Stimulated activated CD4-positive, alpha-beta T cell treated with anti-CD3 and anti-CD28 coated beads, Interleukin-12 subunit alpha, Interleukin-12 subunit beta, amount 100 ng/mL, for 48 hours (primary cell): ENCODE measurements around the gene DPRX.

Experiments
- DNase-seq, 3 donors: peaks; one replicate each; pipeline ENCODE4 v3.0.0-alpha.2; 2020; ENCODE audit warnings: low read depth in 2 of 3, low spot score in 1 of 3

Gene DPRX, protein sequence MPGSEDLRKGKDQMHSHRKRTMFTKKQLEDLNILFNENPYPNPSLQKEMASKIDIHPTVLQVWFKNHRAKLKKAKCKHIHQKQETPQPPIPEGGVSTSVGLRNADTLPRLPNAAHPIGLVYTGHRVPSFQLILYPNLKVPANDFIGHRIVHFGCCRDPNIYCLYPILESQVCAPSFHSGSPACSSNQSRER

DNA sequence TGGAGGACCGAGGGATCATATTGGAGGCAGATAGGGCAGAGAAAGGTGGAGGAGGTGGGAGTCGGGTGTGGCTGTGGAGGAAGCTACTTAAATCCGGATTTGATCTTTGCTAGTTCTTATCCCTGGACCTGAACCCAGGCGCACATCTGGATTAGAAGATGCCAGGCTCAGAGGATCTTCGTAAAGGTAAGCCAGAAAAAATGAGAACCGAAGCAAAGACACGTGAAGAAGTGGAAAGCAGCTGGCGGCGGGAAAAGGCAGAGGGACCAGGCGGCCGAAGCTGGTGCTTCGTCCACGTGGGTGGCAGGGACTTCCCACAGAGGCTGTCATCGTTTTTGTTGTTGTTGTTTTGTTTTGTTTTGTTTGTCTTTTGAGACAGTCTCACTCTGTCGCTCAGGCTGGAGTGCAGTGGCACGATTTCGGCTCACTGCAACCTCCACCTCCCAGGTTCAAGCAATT is at the start of gene DPRX:
TSS of gene DPRX (plus strand) at position 51 of the 459 bp plus-strand sequence. CDS start at position 159, 108 bp downstream.
- DNase-seq: no peak

DNA sequence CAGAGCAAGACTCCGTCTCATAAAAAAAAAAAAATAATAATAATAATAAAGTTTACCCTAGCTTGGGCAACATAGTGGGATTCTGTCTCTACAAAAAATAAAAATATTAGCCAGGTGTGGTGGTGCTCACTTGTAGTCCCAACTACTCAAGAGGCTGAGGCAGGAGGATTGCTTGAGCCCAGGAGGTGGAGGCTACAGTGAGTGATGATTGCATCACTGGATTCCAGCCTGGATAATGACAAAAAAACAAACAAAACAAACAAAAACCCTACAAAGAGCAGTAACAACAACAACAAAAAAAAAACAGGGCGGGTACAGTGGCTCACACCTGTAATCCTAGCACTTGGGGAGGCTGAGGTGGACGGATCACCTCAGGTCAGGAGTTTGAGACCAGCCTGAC is 48.6 kb upstream of the DPRX start:
- DNase-seq: no peak

DNA sequence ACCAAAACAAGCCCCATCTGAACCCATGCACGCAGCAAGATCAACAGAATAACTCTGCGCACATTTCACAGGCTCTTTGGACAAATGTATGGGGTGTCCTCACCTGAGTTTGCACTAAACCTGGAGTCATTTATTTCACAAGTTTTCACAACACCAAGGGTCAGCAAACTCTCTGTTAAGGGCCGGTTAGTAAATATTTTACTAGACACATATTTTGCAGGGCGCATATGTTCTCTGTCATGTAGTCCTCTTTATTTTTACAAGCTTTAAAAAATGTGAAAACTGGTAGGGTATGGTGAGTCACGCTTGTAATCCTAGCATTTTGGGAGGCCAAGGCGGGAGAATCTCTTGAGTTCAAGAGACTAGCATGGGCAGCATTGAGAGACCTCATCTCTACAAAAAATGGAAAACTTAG is 45.5 kb upstream of the DPRX start:
- no peak for DNase-seq

DNA sequence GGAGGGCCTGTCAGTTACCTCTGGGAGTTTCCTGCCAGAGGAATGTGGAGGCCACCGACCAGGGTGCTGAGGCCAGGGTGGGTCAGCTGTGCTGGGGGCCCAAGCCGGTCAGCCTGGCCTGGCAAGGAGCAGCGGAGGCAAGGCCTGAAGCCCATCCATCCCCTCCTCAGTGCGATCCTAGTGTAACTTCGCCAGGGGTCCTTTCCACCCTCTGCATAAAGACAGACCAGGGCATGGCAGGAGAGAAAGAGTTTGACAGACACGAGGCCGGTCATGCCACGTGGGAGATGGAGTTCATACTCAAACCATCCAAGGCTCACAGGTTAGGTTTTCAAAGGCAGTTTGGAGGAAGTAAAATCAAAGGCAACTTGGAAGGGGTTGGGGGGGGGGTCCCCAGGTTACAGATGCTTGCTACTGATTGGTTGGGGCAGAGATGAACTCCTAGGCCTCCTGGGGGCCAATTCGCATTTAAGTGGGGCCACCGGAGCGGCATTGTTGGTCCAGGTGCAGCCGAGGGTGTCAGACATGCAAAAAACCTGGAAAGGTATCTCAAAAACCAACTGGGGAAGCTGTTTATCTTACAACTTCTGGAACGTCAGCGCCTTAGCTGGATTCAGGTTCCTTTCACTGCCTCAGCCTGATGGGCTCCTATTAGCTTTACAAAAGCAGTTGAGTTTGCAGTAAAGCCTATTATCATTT is 36.8 kb upstream of the DPRX start:
- DNase-seq: no peak

DNA sequence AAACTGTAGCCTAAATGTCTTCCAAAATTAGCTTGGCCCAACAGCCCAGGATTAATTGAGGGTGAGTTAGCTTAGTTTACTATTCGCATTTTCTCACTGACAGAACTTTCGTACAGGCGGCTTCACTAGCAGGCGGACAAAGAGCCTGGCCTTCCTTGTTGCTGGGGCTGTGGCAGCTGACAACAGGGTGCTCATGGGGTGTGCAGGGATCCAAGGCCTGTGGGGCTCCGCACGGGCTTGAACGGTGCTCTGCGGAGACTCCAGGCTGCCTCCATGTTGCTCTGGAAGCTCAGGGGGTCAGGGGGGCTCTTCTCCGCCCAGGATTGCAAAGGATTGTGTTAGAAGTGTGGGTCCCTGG is 36.3 kb upstream of the DPRX start:
- DNase-seq: no peak

- DNase-seq: no peak
Observed at GRCh38 chr19:53596056-53596455, 35.7 kb upstream of the DPRX start.

GRCh38 chr19:53597023-53597422 is 34.8 kb upstream of the DPRX start:
- DNase-seq: no peak

DNA sequence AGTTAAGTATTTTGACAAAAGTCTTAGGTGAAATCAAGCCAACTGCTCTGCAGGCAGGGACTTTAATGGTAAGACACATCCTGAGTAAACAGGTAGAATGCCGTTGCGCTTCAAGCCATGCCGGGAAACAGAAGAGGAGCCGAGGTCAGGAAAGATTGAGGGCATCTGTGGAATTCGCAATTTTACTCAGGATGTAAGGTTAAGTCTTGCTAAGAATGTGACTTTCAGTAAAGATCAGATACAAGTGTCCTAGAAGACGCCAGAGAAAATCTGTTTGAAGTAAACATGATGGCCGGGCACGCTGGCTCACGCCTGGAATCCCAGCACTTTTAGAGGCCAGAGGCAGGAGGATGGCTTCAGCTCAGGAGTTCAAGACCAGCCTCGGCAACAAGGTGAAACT is 33.4 kb upstream of the DPRX start:
- DNase-seq: no peak

DNA sequence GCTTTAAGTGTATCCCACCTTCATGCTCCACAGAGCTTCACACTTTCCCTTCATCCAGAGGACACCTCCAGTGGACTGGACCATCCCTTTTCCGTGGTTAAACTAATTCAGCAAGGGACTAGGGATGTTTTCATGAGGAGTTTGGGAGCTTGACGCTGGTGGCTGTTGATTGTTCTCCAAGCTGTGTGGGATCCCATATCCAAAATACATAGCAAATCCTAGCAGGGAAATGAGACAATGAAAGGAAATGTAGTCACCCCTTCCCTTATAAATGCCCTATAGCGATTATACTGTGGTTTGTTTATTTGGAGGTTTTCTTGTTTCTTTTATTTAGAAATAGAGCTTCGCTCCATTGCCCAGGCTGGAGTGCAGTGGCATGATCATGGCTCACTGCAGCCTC is 31.6 kb upstream of the DPRX start:
- DNase-seq: no peak

DNA sequence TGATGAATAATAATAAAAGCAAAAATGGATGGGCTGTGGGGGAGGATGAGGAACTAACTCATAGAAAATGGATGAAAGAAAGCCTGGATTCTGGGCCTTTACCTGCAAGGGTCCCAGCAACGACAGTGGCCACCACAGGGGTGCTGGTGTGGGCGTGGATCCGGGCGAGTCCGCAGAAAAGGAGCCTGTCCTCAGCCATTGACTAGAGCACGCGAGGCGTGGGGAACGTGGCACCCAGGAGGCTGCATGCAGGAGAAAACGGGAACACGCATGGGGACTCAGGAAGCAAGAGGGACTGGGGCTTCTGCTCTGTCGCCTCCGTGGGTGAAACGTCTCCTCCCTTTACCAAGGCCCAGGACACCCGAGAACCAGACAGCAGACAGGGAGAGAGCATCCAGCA is 25.8 kb upstream of the DPRX start:
- DNase-seq: no peak

- no peak for DNase-seq
Observed at GRCh38 chr19:53608381-53608780, 23.4 kb upstream of the DPRX start.

DNA sequence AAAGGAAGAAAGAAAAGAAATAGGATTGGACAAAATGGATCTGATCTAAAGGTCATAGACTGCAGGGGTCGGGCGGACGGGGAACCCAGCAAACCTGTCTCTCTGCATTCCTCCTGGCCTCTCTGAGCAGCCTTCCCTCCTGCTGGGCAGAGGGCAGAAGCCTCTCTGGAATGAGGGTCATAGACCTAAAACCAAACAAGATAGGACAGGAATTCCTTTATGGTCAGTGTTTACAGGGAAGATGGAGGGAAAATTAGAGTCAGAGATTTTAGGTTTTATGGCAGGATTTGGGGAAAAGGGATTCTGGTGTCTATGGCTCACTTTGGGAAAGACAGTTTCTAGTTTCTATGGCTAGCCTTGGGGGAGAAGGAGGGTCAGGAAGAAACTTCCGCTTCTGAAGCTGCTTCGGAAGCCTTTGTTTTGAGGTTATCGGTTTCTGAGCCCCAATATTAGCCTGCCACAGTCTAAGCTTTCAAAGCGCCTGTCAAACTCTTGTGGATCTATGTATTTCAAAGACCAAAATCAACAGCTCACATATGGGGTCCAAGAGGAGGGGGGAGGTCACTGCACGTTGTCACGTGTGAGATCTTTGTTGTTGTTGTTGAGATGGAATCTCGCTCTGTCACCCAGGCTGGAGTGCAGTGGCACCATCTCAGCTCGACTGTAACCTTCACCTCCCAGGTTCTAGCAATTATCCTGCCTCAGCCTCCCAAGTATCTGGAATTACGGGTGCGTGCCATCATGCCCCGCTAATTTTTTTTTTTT is 18.9 kb upstream of the DPRX start:
- no peak for DNase-seq

DNA sequence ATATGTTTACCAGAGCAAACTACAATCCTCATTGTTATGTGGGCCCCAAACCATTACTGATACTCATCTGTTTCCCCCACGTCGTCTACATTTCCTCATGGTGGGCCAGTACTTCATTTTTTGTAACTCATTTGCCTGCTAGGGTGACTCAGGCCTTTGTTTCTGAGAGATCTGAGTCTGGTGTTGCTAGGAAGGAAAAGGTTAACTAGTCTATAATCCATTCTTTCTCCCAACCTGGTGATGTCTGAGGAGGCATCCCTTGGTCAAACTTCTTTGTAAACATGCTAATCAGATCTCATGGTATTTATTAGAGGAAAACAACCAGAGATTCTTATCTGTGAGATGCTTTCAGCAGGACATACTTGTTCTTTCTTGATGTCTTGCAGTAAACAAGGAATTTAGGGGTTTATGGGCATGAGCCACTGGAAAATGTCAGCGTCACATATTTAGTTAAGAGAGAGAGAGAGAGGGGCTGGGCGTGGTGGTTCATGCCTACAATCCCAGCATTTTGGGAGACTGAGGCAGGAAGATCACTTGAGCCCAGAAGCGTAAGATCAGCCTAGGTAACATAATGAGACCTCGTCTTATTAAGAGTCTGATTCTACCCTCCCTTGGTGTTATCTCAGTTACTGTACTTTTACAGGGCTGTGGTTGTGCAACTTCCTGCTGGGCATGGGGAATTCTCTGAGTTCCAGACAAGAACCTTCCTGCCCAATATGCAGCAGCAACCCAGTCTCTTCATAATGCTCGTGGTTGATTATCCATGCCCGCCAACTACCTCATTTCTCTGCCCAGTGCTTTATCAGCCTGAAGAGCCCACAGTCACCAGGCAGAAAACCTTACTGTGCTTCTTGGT is 9.7 kb upstream of the DPRX start:
- no peak for DNase-seq

DNA sequence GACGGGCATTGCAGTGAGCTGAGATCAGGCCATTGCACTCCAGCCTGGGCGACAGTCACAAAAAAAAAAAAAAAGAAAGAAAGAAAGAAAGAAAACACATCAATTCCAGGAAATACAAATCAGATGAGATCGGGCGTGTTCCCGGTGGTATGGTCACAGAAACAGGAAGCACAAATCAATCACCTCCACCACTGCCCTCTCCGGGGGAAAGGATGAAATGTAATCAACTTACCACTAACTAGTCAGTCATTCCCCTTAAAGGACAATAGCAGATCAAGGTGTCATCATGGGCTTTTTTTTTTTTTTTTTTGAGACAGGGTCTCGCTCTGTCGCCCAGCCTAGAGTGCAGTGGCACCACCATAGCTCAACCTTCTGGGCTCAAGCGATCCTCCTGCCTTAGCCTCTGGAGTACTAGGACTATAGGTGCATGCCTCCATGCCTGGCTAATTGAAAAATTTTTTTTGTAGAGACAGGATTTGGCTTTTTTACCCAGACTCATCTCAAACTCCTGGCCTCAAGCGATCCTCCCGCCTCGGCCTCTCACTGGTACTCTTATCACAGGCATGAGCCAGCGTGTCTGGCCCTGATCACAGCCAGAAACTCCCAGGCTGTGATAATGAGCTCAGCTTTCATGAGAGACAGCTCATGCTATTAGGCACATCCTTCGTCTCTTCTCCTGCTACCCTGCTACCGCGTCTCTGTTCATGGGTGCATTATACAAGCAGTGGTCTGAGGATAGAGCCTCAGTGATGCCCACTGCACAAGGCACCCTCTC is 6.8 kb upstream of the DPRX start:
- DNase-seq: no peak

GRCh38 chr19:53626486-53626885 is 5.3 kb upstream of the DPRX start:
- DNase-seq: no peak

- no peak for DNase-seq
Observed at GRCh38 chr19:53626976-53627375, 4.8 kb upstream of the DPRX start.

- DNase-seq: no peak
Observed at GRCh38 chr19:53634768-53635167, 3.0 kb downstream of the DPRX start.

- no peak for DNase-seq
Observed at GRCh38 chr19:53639471-53639870, 7.7 kb downstream of the DPRX start.

DNA sequence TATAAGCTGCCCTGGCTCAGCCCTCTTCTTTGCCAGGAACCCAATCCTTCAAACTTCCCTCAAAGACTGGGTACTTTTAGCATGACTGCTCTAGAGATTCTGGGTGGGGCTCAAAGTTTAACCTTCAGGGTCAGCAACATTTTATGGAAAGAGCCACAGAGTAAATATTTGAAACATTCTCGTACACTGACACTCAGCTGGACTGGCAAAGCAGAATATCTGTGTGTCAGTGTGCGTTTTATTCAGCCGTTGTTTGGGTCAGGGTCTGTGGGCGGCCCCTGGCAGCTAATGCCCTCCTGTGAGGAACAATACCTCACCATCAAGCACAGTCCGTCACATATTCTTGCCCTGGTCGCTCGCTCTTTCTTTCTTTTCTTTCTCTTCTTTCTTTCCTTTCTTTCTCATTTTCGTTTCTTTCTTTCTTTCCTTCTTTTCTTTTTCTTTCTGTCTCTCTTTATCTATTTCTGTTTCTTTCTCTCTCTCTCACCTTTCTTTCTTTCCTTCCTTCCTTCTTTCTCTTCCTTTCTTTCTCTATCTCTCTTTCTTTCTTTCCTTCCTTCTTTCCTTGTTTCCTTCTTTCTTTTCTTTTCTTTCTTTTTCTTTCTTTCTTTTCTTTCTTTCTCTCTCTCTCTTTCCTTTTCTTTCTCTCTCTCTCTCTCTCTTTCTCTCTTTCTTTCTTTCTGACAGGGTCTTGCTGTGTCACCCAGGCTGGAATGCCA is 10.7 kb downstream of the DPRX start:
- no peak for DNase-seq
